Left lung (tissue), 10 donors: ENCODE data around the gene TRPC4. TPM values are rescaled to one million over a fixed set of nuclear protein-coding genes. Genes with fewer than 3 reads are reported as not detected.

ENCODE experiments used
- ATAC-seq: fragments of 200-7000 bp; cut with Tn5 transposase; one replicate; pipeline ENCODE4 v1.9.1; 2020; ENCODE audit warnings: moderate library complexity
- DNase-seq, 4 donors: peaks; one replicate each; pipeline ENCODE4 v3.0.0-alpha.2; 2013 to 2020
- H3K27ac ChIP-seq, 2 donors: fragments of 200-600 bp; sonication (generic) in 1 of 2; one replicate each; pipeline versions ENCODE4 v1.5.0 to v1.8.0; 2020 to 2021
- H3K27me3 ChIP-seq, 2 donors: fragments of 200-600 bp; sonication (generic) in 1 of 2; one replicate each; pipeline versions ENCODE4 v1.5.0 to v1.8.0; 2020 to 2021
- H3K36me3 ChIP-seq, 2 donors: fragments of 200-600 bp; sonication (generic) in 1 of 2; one replicate each; pipeline versions ENCODE4 v1.5.0 to v1.8.0; 2020 to 2021
- H3K4me1 ChIP-seq, 2 donors: fragments of 200-600 bp; one replicate each; pipeline ENCODE4 v1.8.0; 2021
- H3K4me3 ChIP-seq, 2 donors: fragments of 200-600 bp; sonication (generic) in 1 of 2; one replicate each; pipeline versions ENCODE4 v1.5.0 to v1.8.0; 2020 to 2021; ENCODE audit warnings: mild to moderate bottlenecking in 1 of 2
- H3K9me3 ChIP-seq, 2 donors: fragments of 200-600 bp; sonication (generic) in 1 of 2; one replicate each; pipeline versions ENCODE4 v1.5.0 to v1.8.0; 2020 to 2021
- CTCF ChIP-seq, 2 donors: fragments of 200-600 bp; sonication (generic) in 1 of 2; IDR thresholded peaks; one replicate each; pipeline versions ENCODE4 v1.5.0 to v1.8.0; 2021; ENCODE audit warnings: antibody characterized with exemption in 2 of 2
- intact Hi-C, 2 donors: fragments of 100-400 bp; cut with DNase I; formaldehyde crosslinking; loops; one replicate each; pipeline versions ENCODE4 v1.11.2 to v1.14.2; 2022
- polyA plus RNA-seq, 6 donors: library from polyadenylated mRNA; unstranded; fragments of 120-200 nt; gene quantifications; one replicate each; pipeline ENCODE4 v1.2.1, GENCODE V29; 2013; ENCODE audit not compliant: insufficient read length in 6 of 6
- total RNA-seq, 2 donors: library from RNA; stranded (reverse); fragmentation: NEBNext Ultra II Directional; extraction: Animal tissue kit (Norgen Biotek cat#: 25700); gene quantifications; one replicate each; pipeline ENCODE4 v1.2.1, GENCODE V29; 2021
- donor health status: DM: no; HTN: yes; CAD: no.
- donor health status: DM: no; HTN: no; CAD: no.

Gene TRPC4
- total and polyA plus RNA-seq, 8 donors, result 0.13 to 2.1 (median 0.25) TPM

GRCh38 chr13:37681281-37682032, 188.1 kb downstream of the TRPC4 start:
- intact Hi-C loops, result no loop called here
- no peak for TF ChIP-seq CTCF (IDR thresholded peaks at IDR 0.05)
- no peaks in the 10 kb centered on the region for H3K4me1 ChIP-seq
- ATAC-seq, result no peak
- H3K4me3 ChIP-seq, result no peak overlapping the region
- no peaks in the 10 kb centered on the region for H3K27me3 ChIP-seq
- H3K36me3 ChIP-seq, result no peaks in the 10 kb centered on the region
- no peaks in the 10 kb centered on the region for H3K9me3 ChIP-seq
- DNase-seq, result peak in 1 of 4 donors; percentile 13
- H3K27ac ChIP-seq, result peak overlapping the region in 1 of 2 donors; percentile 2

GRCh38 chr13:37680137-37680536, 189.4 kb downstream of the TRPC4 start:
- no peaks in the 10 kb centered on the region for H3K4me1 ChIP-seq

DNA sequence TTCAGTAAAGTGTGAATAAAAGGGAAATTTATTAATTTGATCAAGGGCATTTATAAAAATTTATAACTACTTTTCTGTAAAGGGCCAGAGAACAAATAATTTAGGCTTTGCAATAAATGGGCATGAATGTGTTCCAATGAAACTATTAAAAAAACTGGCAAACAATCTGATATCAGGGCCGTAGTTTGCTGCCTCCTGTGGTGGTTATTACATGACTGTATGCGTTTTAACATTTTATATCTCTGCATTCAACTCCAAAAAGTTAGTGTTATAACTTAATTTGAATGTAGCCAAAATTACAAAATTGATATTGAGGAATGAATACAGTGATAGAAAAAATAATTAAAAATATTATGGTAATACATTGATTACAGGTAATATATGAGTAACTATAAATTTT, 190.5 kb downstream of the TRPC4 start:
- DNase-seq, result no peak
- Histone ChIP-seq H3K27ac (no peak overlapping the region), H3K4me1 (no peaks in the 10 kb centered on the region), H3K36me3 (no peaks in the 10 kb centered on the region), H3K27me3 (no peaks in the 10 kb centered on the region), H3K4me3 (no peak overlapping the region), H3K9me3 (no peaks in the 10 kb centered on the region)
- ATAC-seq, result no peak
- TF ChIP-seq CTCF (IDR thresholded peaks at IDR 0.05), result no peak
- intact Hi-C loops, result no loop called here

More at GRCh38 chr13:37680137-37680536, 189.4 kb downstream of the TRPC4 start:
- H3K9me3 ChIP-seq, result no peaks in the 10 kb centered on the region
- no peak for TF ChIP-seq CTCF (IDR thresholded peaks at IDR 0.05)
- H3K27ac ChIP-seq, result no peak overlapping the region
- intact Hi-C loops, result no loop called here
- H3K36me3 ChIP-seq, result no peaks in the 10 kb centered on the region
- no peak overlapping the region for H3K4me3 ChIP-seq
- H3K27me3 ChIP-seq, result no peaks in the 10 kb centered on the region
- ATAC-seq (no peak), DNase-seq (no peak)

GRCh38 chr13:37669845-37670244, 199.7 kb downstream of the TRPC4 start:
- Histone ChIP-seq H3K4me1 (no peaks in the 10 kb centered on the region), H3K36me3 (no peaks in the 10 kb centered on the region), H3K9me3 (no peaks in the 10 kb centered on the region), H3K27me3 (no peaks in the 10 kb centered on the region), H3K27ac (no peak overlapping the region), H3K4me3 (no peak overlapping the region)
- no peak for DNase-seq
- TF ChIP-seq CTCF (IDR thresholded peaks at IDR 0.05), result no peak
- no peak for ATAC-seq
- intact Hi-C loops, result no loop called here

- DNase-seq (no peak), ATAC-seq (no peak)
- H3K27ac ChIP-seq, result no peak overlapping the region
- H3K9me3 ChIP-seq, result no peaks in the 10 kb centered on the region
- intact Hi-C loops, result no loop called here
- H3K4me3 ChIP-seq, result no peak overlapping the region
- no peaks in the 10 kb centered on the region for H3K27me3 ChIP-seq
- H3K4me1 ChIP-seq, result no peaks in the 10 kb centered on the region
- no peak for TF ChIP-seq CTCF (IDR thresholded peaks at IDR 0.05)
- H3K36me3 ChIP-seq, result no peaks in the 10 kb centered on the region
These were observed 201.9 kb downstream of the TRPC4 start for GRCh38 chr13:37667702-37668101.
